ENCODE results near the gene PCSK9. TPM values are rescaled to one million over a fixed set of nuclear protein-coding genes. Genes with fewer than 3 reads are reported as not detected.

Gene PCSK9
- total RNA-seq, 2 donors from 2014 or later = not detected

DNA sequence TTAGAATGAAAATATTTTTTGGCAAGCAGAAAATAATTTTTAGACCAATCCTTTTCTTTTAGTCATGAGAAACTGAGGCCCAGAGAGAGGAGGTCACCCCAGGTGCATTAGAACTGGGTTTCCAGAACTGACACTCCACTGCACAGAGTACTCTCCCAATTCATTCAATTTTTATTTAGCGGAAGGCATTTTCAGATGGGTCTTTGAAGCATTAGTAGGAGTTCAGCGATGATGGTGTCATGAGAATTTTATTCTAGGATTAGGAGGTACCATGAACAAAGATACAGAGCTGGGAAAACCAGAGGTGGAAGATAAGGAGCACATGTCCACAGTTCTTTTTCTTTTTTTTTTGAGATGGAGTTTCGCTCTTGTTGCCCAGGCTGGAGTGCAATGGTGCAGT, 2.3 kb downstream of the PCSK9 start:
- peaks cover 7% of the 10 kb centered on the region for H3K4me1 Mint-ChIP-seq (ENCODE audit: low read depth)
- DNase-seq (no peak), ATAC-seq (replicated peaks in 1 of 2) (no peak)
- peaks cover 54% of the 10 kb centered on the region for H3K27me3 Mint-ChIP-seq (ENCODE audit: low read depth)
- no peaks in the 10 kb centered on the region for H3K36me3 Mint-ChIP-seq (ENCODE audit: insufficient read depth in 2 of 2)
- H3K4me3 Mint-ChIP-seq = no peak overlapping the region
- no peak overlapping the region for H3K27ac Mint-ChIP-seq
- H3K9me3 Mint-ChIP-seq = no peaks in the 10 kb centered on the region

DNA sequence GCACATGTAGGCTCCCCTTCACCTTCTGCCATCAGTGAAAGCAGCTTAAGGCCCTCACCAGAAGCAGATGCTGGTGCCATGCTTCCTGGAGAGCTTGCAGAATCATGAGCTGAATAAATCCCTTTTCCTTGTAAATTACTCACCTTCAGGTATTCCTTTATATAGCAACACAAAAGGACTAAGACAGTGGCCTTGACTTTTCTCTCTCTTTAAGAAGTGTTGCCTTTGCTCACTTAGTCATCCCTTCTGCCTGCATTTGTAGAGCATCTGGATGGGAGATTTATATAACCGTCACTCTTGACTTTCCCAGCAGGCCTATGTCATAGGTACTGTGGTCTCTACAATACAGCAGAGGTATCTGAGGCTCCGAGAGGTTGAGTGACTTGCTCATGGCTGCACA, 3.7 kb downstream of the PCSK9 start:
- ATAC-seq (replicated peaks in 1 of 2) (no peak), DNase-seq (no peak)
- Mint-ChIP-seq H3K4me1 (ENCODE audit: low read depth) (peaks cover 7% of the 10 kb centered on the region), H3K4me3 (no peak overlapping the region), H3K9me3 (no peaks in the 10 kb centered on the region), H3K27me3 (ENCODE audit: low read depth) (peaks cover 40% of the 10 kb centered on the region), H3K36me3 (ENCODE audit: insufficient read depth in 2 of 2) (no peaks in the 10 kb centered on the region), H3K27ac (no peak overlapping the region)

DNA sequence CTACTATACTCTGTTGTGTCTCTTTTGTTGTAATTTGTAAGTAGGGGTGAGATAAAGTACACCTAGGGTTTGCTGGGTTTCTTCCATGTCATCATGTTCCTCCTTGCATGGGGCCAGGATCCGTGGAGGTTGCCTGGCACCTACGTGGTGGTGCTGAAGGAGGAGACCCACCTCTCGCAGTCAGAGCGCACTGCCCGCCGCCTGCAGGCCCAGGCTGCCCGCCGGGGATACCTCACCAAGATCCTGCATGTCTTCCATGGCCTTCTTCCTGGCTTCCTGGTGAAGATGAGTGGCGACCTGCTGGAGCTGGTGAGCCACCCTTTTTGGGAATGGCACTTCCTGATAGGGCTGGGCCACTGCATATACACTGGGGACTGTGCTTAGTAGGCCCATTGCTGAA, 4.4 kb downstream of the PCSK9 start:
- no peak for ATAC-seq (replicated peaks in 1 of 2)
- DNase-seq = no peak
- Mint-ChIP-seq H3K36me3 (ENCODE audit: insufficient read depth in 2 of 2) (no peaks in the 10 kb centered on the region), H3K4me3 (no peak overlapping the region), H3K27me3 (ENCODE audit: low read depth) (peaks cover 32% of the 10 kb centered on the region), H3K27ac (no peak overlapping the region), H3K4me1 (ENCODE audit: low read depth) (peaks cover 7% of the 10 kb centered on the region), H3K9me3 (no peaks in the 10 kb centered on the region)

DNA sequence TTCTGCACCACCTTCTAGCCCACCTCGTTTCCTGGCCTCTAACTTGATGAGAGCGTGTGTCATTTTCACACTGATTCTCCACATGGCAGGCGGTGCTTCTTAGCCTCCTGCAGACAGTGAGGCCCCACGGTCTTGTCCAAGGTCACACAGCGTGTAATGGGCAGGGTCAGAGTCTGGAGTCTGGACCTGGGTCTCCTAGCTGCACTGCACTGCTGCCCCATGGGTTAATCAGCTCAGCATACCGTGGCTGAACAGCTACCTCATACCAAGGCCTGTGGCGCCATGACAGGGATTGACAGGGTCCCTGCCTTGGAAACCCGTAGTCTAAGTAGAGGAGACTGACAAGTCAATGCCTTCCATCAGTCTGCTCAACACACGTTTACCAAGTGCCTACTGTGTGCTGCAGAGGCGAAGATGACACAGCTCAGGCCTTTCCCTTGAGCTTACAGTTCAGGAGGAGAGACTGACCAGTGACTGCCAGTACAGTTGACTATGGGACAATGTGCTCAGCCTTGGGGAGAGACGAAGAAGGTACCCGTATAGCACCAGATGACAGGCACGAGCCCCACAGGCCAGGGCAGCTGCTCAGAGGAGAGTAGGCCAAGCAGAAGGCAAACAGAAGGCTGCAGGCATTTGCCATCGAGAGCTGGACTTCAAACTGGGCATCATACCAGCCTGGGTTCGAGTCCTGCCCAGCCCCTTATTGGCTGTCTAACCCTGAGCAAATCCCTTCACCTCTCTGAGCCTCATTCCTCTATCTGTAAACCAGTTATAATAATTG, 5.5 kb downstream of the PCSK9 start:
- no peak for DNase-seq
- H3K4me3 Mint-ChIP-seq = no peak overlapping the region
- no peaks in the 10 kb centered on the region for H3K36me3 Mint-ChIP-seq (ENCODE audit: insufficient read depth in 2 of 2)
- H3K4me1 Mint-ChIP-seq (ENCODE audit: low read depth) = peaks cover 7% of the 10 kb centered on the region
- H3K9me3 Mint-ChIP-seq = no peaks in the 10 kb centered on the region
- no peak overlapping the region for H3K27ac Mint-ChIP-seq
- ATAC-seq (replicated peaks in 1 of 2) = no peak
- H3K27me3 Mint-ChIP-seq (ENCODE audit: low read depth) = peaks cover 24% of the 10 kb centered on the region

DNA sequence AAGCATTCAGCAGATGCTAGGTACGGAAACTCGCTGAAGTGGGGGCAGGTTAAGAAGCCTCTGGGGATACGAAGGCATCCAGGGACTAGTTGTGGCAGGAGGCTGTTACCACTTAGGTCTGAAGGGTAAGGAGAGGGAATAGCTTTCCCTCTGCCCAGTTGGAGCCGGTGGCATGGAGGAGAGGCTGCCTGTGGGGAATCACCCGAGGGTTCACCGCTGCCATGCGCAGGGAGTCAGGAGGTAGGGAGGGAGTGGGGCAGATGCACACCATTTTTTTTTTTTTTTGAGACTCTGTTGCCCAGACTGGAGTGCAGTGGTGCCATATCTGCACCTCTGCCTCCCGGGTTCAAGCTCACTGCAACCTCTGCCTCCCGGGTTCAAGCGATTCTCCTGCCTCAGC, 6.1 kb downstream of the PCSK9 start:
- no peaks in the 10 kb centered on the region for H3K36me3 Mint-ChIP-seq (ENCODE audit: insufficient read depth in 2 of 2)
- no peaks in the 10 kb centered on the region for H3K9me3 Mint-ChIP-seq
- peaks cover 18% of the 10 kb centered on the region for H3K27me3 Mint-ChIP-seq (ENCODE audit: low read depth)
- no peak overlapping the region for H3K27ac Mint-ChIP-seq
- peaks cover 2% of the 10 kb centered on the region for H3K4me1 Mint-ChIP-seq (ENCODE audit: low read depth)
- DNase-seq (no peak), ATAC-seq (replicated peaks in 1 of 2) (no peak)
- no peak overlapping the region for H3K4me3 Mint-ChIP-seq

DNA sequence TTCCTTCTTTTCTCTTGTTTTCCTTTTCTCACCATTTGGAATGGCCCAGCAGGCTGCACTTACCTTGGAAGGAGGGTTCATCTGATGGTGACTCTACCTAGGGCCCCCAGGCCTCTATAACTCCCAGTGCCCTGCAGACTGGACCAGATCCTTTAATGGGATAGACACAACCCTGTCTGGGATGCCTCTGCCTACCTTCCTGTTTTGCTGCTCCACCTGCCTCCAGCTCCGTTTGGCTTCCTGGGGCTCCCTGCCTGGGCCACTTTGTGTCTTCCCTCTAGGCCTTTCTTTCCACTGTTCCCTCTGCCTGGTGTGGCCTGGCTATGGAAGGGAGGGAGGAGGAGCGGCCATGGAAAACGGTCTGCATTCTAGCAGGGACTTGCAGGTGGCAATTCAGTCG, 7.5 kb downstream of the PCSK9 start:
- H3K4me3 Mint-ChIP-seq = no peak overlapping the region
- no peaks in the 10 kb centered on the region for H3K4me1 Mint-ChIP-seq (ENCODE audit: low read depth)
- no peaks in the 10 kb centered on the region for H3K9me3 Mint-ChIP-seq
- H3K27me3 Mint-ChIP-seq (ENCODE audit: low read depth) = peaks cover 6% of the 10 kb centered on the region
- no peak overlapping the region for H3K27ac Mint-ChIP-seq
- H3K36me3 Mint-ChIP-seq (ENCODE audit: insufficient read depth in 2 of 2) = no peaks in the 10 kb centered on the region
- DNase-seq (no peak), ATAC-seq (replicated peaks in 1 of 2) (no peak)

DNA sequence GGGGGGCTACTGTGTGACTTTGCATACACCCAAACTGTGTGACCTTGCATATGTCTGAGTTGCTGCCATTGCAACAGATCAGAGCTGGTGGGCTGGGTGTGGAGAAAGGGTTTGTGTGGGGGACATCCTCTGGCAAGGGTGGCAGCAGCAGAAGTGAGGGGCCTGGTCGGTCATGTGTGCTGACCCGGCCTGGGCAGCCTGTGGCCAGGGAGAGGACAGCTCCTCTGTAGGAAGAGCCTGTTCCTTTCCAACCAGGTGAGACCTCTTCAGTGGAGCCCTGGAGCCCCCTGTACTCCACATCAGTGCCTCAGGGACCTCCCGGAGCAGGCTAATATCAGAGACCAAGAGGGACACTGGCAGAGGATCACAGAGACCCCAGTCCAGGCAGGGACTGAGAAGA, 8.3 kb downstream of the PCSK9 start:
- Mint-ChIP-seq H3K27me3 (ENCODE audit: low read depth) (peaks cover 6% of the 10 kb centered on the region), H3K4me3 (no peak overlapping the region), H3K27ac (no peak overlapping the region), H3K4me1 (ENCODE audit: low read depth) (no peaks in the 10 kb centered on the region), H3K36me3 (ENCODE audit: insufficient read depth in 2 of 2) (no peaks in the 10 kb centered on the region), H3K9me3 (no peaks in the 10 kb centered on the region)
- ATAC-seq (replicated peaks in 1 of 2) (no peak), DNase-seq (no peak)

DNA sequence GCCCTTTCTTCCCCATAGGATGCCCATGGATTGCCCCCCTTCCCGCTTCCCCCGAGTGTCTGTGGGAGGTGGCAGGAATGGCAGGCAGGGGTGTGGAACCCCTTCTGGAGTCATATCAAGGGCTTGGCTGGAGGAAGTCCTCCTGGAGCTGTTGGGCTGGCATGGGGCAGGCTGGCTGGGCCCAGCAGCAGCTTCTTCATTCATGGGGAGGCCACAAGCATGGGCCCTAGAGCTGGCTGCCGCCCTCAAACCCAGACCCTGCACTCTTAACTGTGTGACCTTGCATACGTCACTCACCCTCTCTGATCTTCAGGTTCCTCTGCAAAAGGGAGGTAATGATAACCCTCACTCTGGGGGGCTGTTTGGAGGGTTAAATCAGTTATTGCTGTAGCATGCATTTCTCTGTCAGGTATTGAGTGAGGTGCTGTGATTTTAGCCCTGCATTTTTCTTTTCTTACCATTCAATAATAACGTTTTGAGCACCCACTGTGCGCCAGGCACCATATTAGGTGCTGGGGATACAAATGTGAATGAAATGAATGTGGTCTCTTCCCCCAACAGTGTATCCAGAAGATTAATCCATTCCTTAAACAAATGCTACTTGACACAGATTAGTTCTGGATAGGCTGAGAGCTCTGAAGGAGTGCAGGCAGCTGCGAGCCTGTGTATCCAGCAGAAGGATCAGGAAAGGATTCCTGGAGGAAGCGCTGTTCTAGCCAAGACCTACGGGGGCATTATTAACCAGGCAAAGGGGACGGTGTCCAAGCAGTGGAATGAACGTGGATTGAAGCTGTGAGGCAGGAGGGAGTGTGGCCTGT, 9.3 kb downstream of the PCSK9 start:
- H3K36me3 Mint-ChIP-seq (ENCODE audit: insufficient read depth in 2 of 2) = no peaks in the 10 kb centered on the region
- H3K9me3 Mint-ChIP-seq = no peaks in the 10 kb centered on the region
- H3K27me3 Mint-ChIP-seq (ENCODE audit: low read depth) = no peaks in the 10 kb centered on the region
- H3K4me1 Mint-ChIP-seq (ENCODE audit: low read depth) = no peaks in the 10 kb centered on the region
- no peak overlapping the region for H3K27ac Mint-ChIP-seq
- no peak for DNase-seq
- no peak overlapping the region for H3K4me3 Mint-ChIP-seq
- ATAC-seq (replicated peaks in 1 of 2) = no peak

DNA sequence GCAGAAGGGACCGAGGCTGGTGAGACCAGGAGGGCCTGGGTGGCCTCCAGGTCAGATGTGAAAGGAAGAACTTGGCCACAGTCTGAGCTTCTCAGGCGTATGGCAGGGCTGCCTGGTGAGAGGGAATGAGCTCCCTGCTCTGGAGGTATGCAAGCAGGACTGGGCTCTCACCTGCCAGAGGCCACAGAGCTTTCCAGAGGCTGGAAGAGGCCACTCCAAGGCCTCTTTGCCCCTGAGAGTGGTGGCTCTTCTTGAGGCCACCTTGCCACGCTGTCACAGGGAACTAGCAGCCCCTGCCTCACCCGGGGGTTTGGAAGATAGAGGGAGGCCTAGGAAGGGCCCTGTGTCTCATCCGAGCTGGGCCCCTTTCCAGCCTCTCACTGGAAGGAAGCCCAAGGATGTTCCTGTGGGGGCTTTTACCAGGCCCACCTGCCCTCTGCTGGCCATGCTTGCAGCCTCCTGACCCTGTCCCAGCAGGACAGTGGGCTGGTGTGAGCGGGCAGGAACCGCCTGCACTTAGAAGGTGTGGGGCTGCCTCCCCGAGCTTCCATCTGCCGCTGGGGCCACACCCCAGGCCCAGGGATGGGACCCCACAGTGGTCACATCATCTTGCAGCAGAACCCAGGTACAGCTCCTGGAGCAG, 10.0 kb downstream of the PCSK9 start:
- Mint-ChIP-seq H3K36me3 (ENCODE audit: insufficient read depth in 2 of 2) (no peaks in the 10 kb centered on the region), H3K4me3 (no peak overlapping the region), H3K9me3 (no peaks in the 10 kb centered on the region), H3K27ac (no peak overlapping the region), H3K4me1 (ENCODE audit: low read depth) (no peaks in the 10 kb centered on the region), H3K27me3 (ENCODE audit: low read depth) (no peaks in the 10 kb centered on the region)
- DNase-seq = no peak
- no peak for ATAC-seq (replicated peaks in 1 of 2)

DNA sequence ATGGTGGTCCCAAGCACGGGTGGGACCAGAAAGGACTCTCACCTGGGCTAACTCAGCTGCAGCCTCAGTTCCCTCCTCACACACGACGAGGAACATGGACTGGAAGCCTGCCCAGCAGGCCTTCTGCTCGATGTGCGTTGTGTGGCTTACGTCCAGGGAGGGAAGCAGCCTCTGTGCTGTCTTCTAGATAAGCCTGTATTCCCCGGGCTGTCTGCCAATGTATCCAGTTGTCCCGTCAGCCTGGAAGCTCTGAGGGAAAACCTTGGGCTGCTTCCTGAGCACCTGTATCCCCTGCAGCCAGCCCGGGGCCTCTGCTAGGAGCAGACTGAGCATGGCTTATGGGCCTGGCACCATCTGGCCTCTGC, 10.5 kb downstream of the PCSK9 start:
- Mint-ChIP-seq H3K4me1 (ENCODE audit: low read depth) (no peaks in the 10 kb centered on the region), H3K9me3 (no peaks in the 10 kb centered on the region), H3K36me3 (ENCODE audit: insufficient read depth in 2 of 2) (no peaks in the 10 kb centered on the region), H3K27ac (no peak overlapping the region), H3K4me3 (no peak overlapping the region), H3K27me3 (ENCODE audit: low read depth) (no peaks in the 10 kb centered on the region)
- ATAC-seq (replicated peaks in 1 of 2) (no peak), DNase-seq (no peak)

DNA sequence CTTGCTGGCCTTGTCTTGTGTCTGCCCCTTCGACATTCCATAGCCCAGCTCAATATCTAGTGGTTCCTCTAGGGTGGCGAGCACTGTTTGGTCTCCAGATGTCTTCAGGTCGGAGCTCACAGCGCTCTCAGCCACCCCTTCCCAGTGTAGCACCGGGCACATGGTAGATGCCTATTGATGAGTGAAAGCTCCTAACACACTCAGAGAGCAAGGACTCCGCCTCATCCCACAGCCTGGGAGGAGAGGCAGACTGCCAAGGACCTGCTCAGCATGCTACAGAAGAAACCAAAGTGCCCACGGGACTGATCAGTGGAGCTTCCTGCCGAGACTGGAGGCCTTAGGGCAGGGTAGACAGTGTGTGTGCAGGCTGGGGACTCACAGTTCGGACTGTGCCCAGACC, 10.9 kb downstream of the PCSK9 start:
- DNase-seq (no peak), ATAC-seq (replicated peaks in 1 of 2) (no peak)
- no peaks in the 10 kb centered on the region for H3K36me3 Mint-ChIP-seq (ENCODE audit: insufficient read depth in 2 of 2)
- no peaks in the 10 kb centered on the region for H3K27me3 Mint-ChIP-seq (ENCODE audit: low read depth)
- no peak overlapping the region for H3K4me3 Mint-ChIP-seq
- no peaks in the 10 kb centered on the region for H3K4me1 Mint-ChIP-seq (ENCODE audit: low read depth)
- H3K9me3 Mint-ChIP-seq = no peaks in the 10 kb centered on the region
- no peak overlapping the region for H3K27ac Mint-ChIP-seq

DNA sequence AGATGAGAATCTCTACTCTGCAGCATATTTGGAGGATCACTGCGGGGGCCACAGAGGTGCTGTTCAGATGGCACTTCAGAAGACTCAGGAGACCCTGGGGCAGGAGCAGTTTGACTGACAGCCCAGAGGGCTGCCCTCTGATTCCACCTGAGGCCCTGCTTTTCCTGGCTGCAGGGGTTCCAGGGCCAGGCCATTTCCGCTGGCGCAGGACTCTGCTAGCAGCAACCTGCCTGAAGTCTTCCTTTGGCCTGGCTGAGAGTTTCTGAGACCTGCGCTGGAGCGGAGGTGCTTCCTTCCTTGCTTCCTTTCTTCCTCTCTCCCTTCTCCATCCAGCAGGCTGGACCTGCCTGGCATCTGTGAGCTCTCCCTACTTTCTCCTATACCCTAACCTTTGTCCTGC, 11.8 kb downstream of the PCSK9 start:
- Mint-ChIP-seq H3K9me3 (no peaks in the 10 kb centered on the region), H3K27me3 (ENCODE audit: low read depth) (no peaks in the 10 kb centered on the region), H3K36me3 (ENCODE audit: insufficient read depth in 2 of 2) (no peaks in the 10 kb centered on the region), H3K4me3 (no peak overlapping the region), H3K4me1 (ENCODE audit: low read depth) (no peaks in the 10 kb centered on the region), H3K27ac (no peak overlapping the region)
- no peak for DNase-seq
- no peak for ATAC-seq (replicated peaks in 1 of 2)

DNA sequence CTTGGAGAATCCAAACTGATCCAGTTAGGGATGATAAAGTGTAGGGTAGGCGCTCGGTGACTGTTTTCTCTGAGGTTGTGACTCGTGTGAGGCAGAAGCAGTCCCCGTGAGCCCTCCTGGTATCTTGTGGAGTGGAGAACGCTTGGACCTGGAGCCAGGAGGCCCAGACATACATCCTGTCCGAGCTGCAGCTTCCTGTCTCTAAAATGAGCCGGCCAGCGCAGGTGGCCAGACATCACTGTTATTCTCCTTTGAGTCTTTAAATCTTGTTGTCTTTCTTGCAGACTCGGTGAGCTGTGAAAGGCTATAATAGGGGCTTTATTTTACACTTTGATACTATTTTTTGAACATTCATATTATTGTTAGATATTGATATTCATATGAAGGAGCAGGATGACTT, 12.3 kb downstream of the PCSK9 start:
- ATAC-seq (replicated peaks in 1 of 2) = no peak
- no peak overlapping the region for H3K27ac Mint-ChIP-seq
- no peaks in the 10 kb centered on the region for H3K27me3 Mint-ChIP-seq (ENCODE audit: low read depth)
- DNase-seq = no peak
- H3K4me3 Mint-ChIP-seq = no peak overlapping the region
- no peaks in the 10 kb centered on the region for H3K36me3 Mint-ChIP-seq (ENCODE audit: insufficient read depth in 2 of 2)
- no peaks in the 10 kb centered on the region for H3K4me1 Mint-ChIP-seq (ENCODE audit: low read depth)
- no peaks in the 10 kb centered on the region for H3K9me3 Mint-ChIP-seq

Data from activated T-cell treated with anti-CD3 and anti-CD28 coated beads, Interleukin-2, amount 50 U/mL, for 72 hours (primary cell).